NCI-H2029 treated with DMSO at 0.1 percent for 48 hours (cell line): ENCODE measurements around the gene VAV3.
A peak's percentile ranks its signal among the peaks of the same experiment; 100 is the strongest.

Source experiments
- DNase-seq: peaks from one replicate; lab custom pipeline; 2025; lab: John Stamatoyannopoulos, UW

The VAV3 gene

DNA sequence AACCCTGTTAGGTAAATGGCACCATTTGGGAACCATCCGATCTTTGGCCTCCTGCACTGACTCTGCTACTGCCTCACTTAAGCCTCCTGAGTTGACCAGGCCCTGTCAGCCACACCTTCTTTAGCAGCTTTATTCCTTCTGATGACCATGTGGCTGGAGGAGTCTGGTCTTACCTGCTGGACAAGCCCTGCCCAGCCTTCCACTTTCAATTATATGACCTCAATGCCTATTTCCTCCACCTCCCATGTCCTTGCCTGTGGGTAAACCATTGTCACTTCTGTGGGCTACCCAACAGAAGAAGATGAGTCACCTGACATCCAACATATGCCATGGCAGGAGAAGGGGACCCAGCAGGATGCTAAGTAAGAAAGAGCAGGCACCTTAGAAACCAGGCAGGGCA, 430.3 kb downstream of the VAV3 start:
- DNase-seq: no peak

DNA sequence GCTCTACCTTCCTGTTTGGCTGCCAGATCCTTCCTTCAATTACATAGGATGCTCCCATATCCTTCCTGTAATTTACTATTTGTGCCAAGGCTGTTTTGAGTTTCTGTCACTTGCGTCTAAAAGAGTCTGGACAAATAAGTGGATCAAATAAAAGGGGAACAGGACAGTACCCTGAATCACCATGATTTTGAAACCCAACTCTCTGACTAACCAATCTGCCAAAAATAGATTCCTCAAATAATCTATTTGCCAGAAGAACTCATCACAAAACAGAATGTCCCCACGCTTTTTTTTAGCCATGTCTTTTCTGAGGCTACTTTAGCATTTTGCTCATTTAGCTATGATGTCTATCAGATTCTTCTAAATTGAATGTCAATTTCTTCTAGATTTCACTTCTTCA, 431.5 kb downstream of the VAV3 start:
- DNase-seq: no peak

GRCh38 chr1:107532318-107532717, 432.7 kb downstream of the VAV3 start:
- peak; percentile 86 for DNase-seq

DNA sequence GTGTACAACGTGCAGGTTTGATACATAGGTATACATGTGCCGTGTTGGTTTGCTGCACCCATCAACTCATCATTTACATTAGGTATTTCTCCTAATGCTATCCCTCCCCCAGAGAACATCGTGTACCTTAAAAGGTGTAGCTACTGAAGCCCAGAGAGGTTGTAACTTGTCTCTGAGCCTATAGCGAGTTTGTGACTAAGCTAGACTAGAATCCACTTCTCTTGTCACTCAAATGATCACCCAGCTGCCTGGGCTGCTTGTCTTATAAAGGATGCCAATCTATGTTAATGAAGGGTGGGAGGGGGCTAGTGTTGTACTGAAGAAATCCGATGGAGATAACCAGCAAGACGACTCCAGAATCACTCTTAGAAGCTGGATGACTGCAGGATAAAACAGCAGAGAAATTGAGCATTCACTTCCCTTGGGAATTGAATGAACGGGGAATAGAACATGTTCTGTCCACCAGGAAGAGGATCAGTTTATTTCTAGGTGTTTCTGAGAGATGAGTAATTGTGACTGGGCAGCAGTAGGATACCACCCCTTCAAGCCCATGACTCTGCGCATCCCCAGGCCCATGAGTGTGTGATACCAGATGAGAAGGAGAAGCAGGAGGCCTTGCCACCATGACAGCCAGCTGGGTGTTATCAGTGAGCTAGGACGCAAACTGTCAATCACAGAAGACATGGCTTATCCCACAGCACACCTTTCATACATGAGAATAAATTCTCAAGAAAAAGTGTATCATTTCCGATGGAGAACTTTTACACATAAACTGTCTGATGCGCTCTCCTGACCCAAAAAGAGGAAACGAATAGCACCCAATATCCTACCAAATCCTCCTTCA, 433.7 kb downstream of the VAV3 start:
- DNase-seq: no peak

GRCh38 chr1:107530543-107530942, 434.4 kb downstream of the VAV3 start:
- DNase-seq: peak; percentile 47

DNA sequence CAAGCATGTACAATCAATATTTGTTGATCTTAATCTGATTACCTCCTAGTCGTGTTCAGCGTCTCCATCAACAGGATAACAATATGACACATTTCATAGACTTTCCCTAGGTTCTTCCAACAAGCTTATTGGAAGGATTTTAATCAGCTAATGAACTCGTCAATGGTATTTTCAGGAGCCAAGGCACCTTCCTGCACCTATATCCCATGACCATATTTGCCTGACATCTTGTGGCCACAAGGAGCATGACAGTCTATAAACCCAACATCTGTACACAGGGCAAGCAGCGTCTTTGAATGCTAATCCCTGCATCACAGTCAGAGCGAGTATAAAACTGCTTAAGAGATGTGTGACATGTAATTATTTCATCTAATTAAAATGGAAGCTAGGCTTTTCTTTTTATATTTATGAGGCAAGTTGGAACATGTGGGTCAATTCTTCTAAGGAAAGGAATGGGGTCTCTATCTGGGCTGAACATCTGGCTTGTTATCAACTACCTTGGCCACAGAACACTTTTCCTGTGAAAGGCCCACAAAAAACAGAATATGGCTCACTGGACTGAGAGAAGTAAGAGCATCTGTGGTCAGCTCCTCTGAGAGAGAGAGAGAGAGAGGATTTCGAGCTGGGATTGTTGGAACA, 435.4 kb downstream of the VAV3 start:
- DNase-seq: peak; percentile 63

DNA sequence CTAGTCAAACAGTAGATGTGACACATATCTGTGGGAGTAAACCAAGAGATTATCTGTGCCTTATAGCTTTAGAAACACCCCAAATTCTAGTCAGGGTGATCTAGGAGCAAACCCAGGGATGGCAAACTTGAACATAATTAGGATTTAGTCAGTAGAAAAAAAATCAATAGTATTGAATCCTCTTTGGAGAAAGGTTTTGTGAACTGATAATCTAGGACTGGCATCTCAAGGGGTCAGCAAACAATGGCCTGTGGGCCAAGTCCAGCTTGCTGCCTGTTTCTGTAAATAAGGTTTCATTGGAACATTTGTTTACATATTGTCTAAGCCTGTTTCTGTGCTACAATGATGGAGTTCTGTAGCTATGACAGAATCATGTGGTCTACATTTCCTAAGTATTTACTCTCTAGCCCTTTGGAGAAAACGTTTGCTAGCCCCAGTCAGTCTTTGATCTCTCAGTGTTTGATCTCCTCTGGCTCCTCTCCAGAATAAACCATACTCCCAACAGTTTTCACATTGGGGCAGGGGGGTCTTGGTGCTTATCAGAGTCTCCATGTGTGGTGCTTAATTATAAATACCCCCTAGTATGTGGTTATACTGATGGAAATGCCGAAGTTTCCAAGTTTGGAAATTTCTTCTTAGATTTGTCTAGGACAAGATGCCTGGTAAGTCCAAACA, 438.3 kb downstream of the VAV3 start:
- DNase-seq: peak; percentile 31

DNA sequence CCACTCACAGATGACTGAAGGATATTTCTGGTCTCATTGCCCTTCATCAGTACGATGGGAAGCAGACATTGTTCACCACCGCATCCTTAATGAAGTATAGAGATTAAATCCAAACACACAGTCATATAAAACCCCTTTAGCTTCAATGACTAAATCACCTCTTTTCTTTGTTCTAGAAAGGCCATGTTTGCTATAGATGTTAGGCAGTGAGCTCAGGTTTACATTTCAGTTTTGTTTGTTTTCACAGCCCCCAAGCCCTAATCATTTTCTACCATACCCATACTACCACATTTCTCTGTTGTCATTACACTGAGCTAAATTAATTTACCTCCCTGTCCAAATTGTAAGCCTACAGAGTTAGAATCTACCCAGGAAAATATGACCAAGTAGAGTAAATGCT, 439.0 kb downstream of the VAV3 start:
- DNase-seq: peak; percentile 66

GRCh38 chr1:107525145-107525544, 439.8 kb downstream of the VAV3 start:
- no peak for DNase-seq

DNA sequence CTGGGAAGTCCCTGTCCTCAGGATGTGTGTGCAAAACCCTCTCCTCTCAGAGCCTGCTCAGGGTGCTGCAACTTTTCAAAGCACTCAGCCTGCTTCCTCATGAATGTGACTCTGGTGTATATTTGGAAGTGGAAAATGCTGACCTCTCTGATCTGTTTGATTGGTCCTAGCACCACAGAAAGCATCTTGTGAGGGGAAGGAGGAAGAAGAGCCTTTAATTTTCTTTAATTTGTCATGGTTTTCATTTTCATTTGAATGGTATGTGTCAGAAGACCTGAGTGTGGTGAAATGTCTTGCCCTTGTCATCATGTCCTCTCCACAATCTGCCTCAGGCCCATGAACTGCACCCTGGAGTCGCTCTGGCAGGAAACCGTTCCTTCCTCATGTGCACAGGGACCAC, 440.7 kb downstream of the VAV3 start:
- no peak for DNase-seq

DNA sequence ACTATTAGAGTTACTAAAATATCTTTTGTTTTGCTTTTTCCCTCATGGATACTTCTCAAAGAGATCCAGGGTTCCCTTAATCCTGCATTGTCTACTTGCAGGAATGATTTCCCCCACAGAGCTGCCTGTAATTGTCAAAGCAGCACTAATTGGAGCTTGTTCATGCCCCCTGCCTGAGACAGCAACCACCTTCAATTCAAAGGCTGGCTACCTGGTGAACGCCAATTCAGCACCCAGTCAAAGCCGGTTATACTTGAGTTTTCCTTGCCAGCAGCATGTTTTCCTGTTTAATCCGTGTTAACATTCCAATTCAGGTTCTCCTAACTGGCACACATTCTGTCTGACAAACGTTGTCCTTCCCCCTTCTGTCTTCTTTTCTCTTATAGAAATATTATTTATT, 441.2 kb downstream of the VAV3 start:
- DNase-seq: no peak

GRCh38 chr1:107523061-107523460, 441.9 kb downstream of the VAV3 start:
- no peak for DNase-seq
